ENCODE measurements around the gene XCL2.

XCL2 gene

GRCh38 chr1:168556647-168557046 is 12.8 kb upstream of the XCL2 start:
- DNase-seq (ENCODE audit: low read depth, low spot score) = no peak
- TF ChIP-seq CTCF (IDR thresholded peaks at IDR 0.05; ENCODE audit: low read depth, low read length) = no peak
- no peak overlapping the region for H3K4me3 ChIP-seq (ENCODE audit: low read depth, low read length)
- in situ Hi-C loops (cut with HindIII; ENCODE audit: low sequenced_read_pairs) = no loop called here

GRCh38 chr1:168555508-168556046 is 11.8 kb upstream of the XCL2 start:
- no peak for TF ChIP-seq CTCF (IDR thresholded peaks at IDR 0.05; ENCODE audit: low read depth, low read length)
- in situ Hi-C loops (cut with HindIII; ENCODE audit: low sequenced_read_pairs) = no loop called here
- no peak overlapping the region for H3K4me3 ChIP-seq (ENCODE audit: low read depth, low read length)
- no peak for DNase-seq (ENCODE audit: low read depth, low spot score)

- in situ Hi-C loops (cut with HindIII; ENCODE audit: low sequenced_read_pairs) = no loop called here
- H3K4me3 ChIP-seq (ENCODE audit: low read depth, low read length) = no peak overlapping the region
- DNase-seq (ENCODE audit: low read depth, low spot score) = no peak
- no peak for TF ChIP-seq CTCF (IDR thresholded peaks at IDR 0.05; ENCODE audit: low read depth, low read length)
Measured at GRCh38 chr1:168554603-168555483, 11.0 kb upstream of the XCL2 start.

GRCh38 chr1:168553680-168554553 is 10.1 kb upstream of the XCL2 start:
- H3K4me3 ChIP-seq (ENCODE audit: low read depth, low read length) = no peak overlapping the region
- TF ChIP-seq CTCF (IDR thresholded peaks at IDR 0.05; ENCODE audit: low read depth, low read length) = no peak
- in situ Hi-C loops (cut with HindIII; ENCODE audit: low sequenced_read_pairs) = no loop called here
- DNase-seq (ENCODE audit: low read depth, low spot score) = no peak

GRCh38 chr1:168552961-168553360 is 9.2 kb upstream of the XCL2 start:
- H3K4me3 ChIP-seq (ENCODE audit: low read depth, low read length) = no peak overlapping the region
- in situ Hi-C loops (cut with HindIII; ENCODE audit: low sequenced_read_pairs) = no loop called here
- TF ChIP-seq CTCF (IDR thresholded peaks at IDR 0.05; ENCODE audit: low read depth, low read length) = no peak
- no peak for DNase-seq (ENCODE audit: low read depth, low spot score)

- no peak for TF ChIP-seq CTCF (IDR thresholded peaks at IDR 0.05; ENCODE audit: low read depth, low read length)
- no peak for DNase-seq (ENCODE audit: low read depth, low spot score)
- H3K4me3 ChIP-seq (ENCODE audit: low read depth, low read length) = no peak overlapping the region
- in situ Hi-C loops (cut with HindIII; ENCODE audit: low sequenced_read_pairs) = no loop called here
Measured at GRCh38 chr1:168551688-168552087, 7.9 kb upstream of the XCL2 start.

Data from astrocyte of the spinal cord (primary cell).